Smooth muscle cell (in vitro differentiated cells): ENCODE results near the gene LDLR. TPM values are rescaled to one million over a fixed set of nuclear protein-coding genes. Genes with fewer than 3 reads are reported as not detected.

Experiments
- DNase-seq: peaks from one replicate; lab custom pipeline; 2025; ENCODE audit not compliant: unreplicated experiment; lab: John Stamatoyannopoulos, UW
- H2AFZ ChIP-seq: fragments of 200-600 bp; sonication (generic); 2 replicates; pipeline ENCODE4 v1.6.0; 2016; ENCODE audit warnings: antibody characterized with exemption, low read depth, mild to moderate bottlenecking
- H3F3A ChIP-seq: fragments of 200-600 bp; sonication (generic); 2 replicates; pipeline ENCODE4 v1.6.0; 2017; ENCODE audit warnings: antibody characterized with exemption, low read depth
- H3K27ac ChIP-seq: fragments of 200-600 bp; sonication (generic); 2 replicates; pipeline ENCODE4 v1.5.1; 2016; ENCODE audit warnings: low read depth, mild to moderate bottlenecking
- H3K27me3 ChIP-seq: fragments of 200-600 bp; sonication (generic); 2 replicates; pipeline ENCODE4 v1.6.1; 2016; ENCODE audit warnings: low read depth, mild to moderate bottlenecking
- H3K36me3 ChIP-seq: fragments of 200-600 bp; sonication (generic); 2 replicates; pipeline ENCODE4 v1.5.1; 2016; ENCODE audit warnings: low read depth
- H3K4me1 ChIP-seq: fragments of 200-600 bp; sonication (generic); 2 replicates; pipeline ENCODE4 v1.5.1; 2016; ENCODE audit warnings: low read depth
- H3K4me2 ChIP-seq: fragments of 200-600 bp; sonication (generic); 2 replicates; pipeline ENCODE4 v1.6.0; 2016; ENCODE audit warnings: mild to moderate bottlenecking
- H3K4me3 ChIP-seq: fragments of 200-600 bp; sonication (generic); 2 replicates; pipeline ENCODE4 v1.5.1; 2016; ENCODE audit warnings: mild to moderate bottlenecking
- H3K79me2 ChIP-seq: fragments of 200-600 bp; sonication (generic); 2 replicates; pipeline ENCODE4 v1.6.0; 2016; ENCODE audit warnings: low read depth, mild to moderate bottlenecking
- H3K9ac ChIP-seq: fragments of 200-600 bp; sonication (generic); 2 replicates; pipeline ENCODE4 v1.6.0; 2016; ENCODE audit warnings: low read depth
- H3K9me3 ChIP-seq: fragments of 200-600 bp; sonication (generic); replicated peaks from 2 replicates; pipeline ENCODE4 v1.5.1; 2016; ENCODE audit warnings: low read depth
- H4K20me1 ChIP-seq: fragments of 200-600 bp; sonication (generic); 2 replicates; pipeline ENCODE4 v1.6.0; 2016; ENCODE audit warnings: low read depth
- WGBS: methylation state at CpG from one replicate; pipeline ENCODE4 v1.1.7; 2016; ENCODE audit warnings: low lambda C conversion rate; 5-methylcytosine and 5-hydroxymethylcytosine counted together
- polyA plus RNA-seq: library from polyadenylated mRNA; unstranded; fragments of >200 nt; fragmentation: Nextera tagmentation; extraction: Ambion mirVana; gene quantifications from 2 replicates; pipeline ENCODE4 v1.2.1, GENCODE V29; 2016
- total RNA-seq: library from RNA; depleted of rRNA; stranded (reverse); fragments of >200 nt; gene quantifications from 2 replicates; pipeline ENCODE4 v1.2.3, GENCODE V29; 2014
- TF ChIP-seq, protein P1 (sequence below): fragments of 200-600 bp; sonication (generic); IDR thresholded peaks from 2 replicates; pipeline ENCODE4 v1.5.1; 2017; ENCODE audit warnings: borderline replicate concordance, mild to moderate bottlenecking, antibody characterized with exemption; ENCODE audit not compliant: insufficient read depth, poor library complexity, severe bottlenecking

The LDLR gene
- total and polyA plus RNA-seq, 2 experiments from 2014 or later: 115 to 164 TPM

DNA sequence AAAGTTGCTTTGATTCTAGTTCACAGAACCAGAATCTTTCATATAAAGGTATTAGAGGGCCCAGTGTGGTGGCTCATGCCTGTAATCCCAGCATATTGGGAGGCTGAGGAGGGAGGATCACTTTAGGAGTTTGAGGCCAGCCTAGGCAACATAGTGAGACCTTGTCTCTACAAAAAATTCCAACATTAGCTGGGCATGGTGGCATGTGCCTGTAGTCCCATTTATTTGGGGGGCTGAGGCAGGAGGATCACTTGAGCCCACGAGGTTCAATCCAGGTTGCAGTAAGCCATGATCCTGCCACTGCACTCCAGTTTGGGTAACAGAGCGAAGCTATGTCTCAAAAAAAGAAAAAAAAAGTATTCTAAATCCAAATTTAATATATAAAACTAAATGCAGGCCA, 9.1 kb downstream of the LDLR start:
- H3F3A ChIP-seq: peaks cover 7% of the 10 kb centered on the region

GRCh38 chr19:11098861-11099260, 9.6 kb downstream of the LDLR start:
- H3K4me3 ChIP-seq: no peak overlapping the region
- WGBS: 98% methylated on average over 3 of the region's 3 CpGs
- H3K36me3 ChIP-seq: peaks cover 9% of the 10 kb centered on the region
- TF ChIP-seq, protein P1, sequence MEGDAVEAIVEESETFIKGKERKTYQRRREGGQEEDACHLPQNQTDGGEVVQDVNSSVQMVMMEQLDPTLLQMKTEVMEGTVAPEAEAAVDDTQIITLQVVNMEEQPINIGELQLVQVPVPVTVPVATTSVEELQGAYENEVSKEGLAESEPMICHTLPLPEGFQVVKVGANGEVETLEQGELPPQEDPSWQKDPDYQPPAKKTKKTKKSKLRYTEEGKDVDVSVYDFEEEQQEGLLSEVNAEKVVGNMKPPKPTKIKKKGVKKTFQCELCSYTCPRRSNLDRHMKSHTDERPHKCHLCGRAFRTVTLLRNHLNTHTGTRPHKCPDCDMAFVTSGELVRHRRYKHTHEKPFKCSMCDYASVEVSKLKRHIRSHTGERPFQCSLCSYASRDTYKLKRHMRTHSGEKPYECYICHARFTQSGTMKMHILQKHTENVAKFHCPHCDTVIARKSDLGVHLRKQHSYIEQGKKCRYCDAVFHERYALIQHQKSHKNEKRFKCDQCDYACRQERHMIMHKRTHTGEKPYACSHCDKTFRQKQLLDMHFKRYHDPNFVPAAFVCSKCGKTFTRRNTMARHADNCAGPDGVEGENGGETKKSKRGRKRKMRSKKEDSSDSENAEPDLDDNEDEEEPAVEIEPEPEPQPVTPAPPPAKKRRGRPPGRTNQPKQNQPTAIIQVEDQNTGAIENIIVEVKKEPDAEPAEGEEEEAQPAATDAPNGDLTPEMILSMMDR: no peak
- peaks cover 100% of the 10 kb centered on the region for H4K20me1 ChIP-seq
- H3F3A ChIP-seq: peaks cover 7% of the 10 kb centered on the region
- H3K4me1 ChIP-seq: no peaks in the 10 kb centered on the region
- no peak overlapping the region for H3K4me2 ChIP-seq
- H3K27ac ChIP-seq: peak overlapping the region; percentile 34
- no peak overlapping the region for H3K9ac ChIP-seq
- DNase-seq: no peak
- no peaks in the 10 kb centered on the region for H3K9me3 ChIP-seq
- H3K27me3 ChIP-seq: no peaks in the 10 kb centered on the region
- H2AFZ ChIP-seq: no peak overlapping the region
- H3K79me2 ChIP-seq: peaks cover 94% of the 10 kb centered on the region

More for the DNA sequence above, 9.1 kb downstream of the LDLR start:
- H3K4me3 ChIP-seq: no peak overlapping the region
- TF ChIP-seq, protein P1: no peak
- H3K9ac ChIP-seq: no peak overlapping the region
- no peak for DNase-seq
- 98% methylated on average over 2 of the region's 2 CpGs for WGBS
- peaks cover 9% of the 10 kb centered on the region for H3K36me3 ChIP-seq
- H4K20me1 ChIP-seq: peaks cover 100% of the 10 kb centered on the region
- H2AFZ ChIP-seq: no peak overlapping the region
- peaks cover 95% of the 10 kb centered on the region for H3K79me2 ChIP-seq
- H3K27me3 ChIP-seq: no peaks in the 10 kb centered on the region
- peak overlapping the region; percentile 34 for H3K27ac ChIP-seq
- no peak overlapping the region for H3K4me2 ChIP-seq
- no peaks in the 10 kb centered on the region for H3K4me1 ChIP-seq
- no peaks in the 10 kb centered on the region for H3K9me3 ChIP-seq

DNA sequence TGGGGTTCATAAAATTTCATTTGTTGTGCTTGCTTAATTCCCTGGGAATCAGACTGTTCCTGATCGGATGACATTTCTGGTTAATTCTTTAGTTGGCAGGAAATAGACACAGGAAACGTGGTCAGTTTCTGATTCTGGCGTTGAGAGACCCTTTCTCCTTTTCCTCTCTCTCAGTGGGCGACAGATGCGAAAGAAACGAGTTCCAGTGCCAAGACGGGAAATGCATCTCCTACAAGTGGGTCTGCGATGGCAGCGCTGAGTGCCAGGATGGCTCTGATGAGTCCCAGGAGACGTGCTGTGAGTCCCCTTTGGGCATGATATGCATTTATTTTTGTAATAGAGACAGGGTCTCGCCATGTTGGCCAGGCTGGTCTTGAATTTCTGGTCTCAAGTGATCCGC, 10.8 kb downstream of the LDLR start:
- Histone ChIP-seq H3K4me1 (no peaks in the 10 kb centered on the region), H3K27me3 (no peaks in the 10 kb centered on the region), H3K4me3 (no peak overlapping the region), H2AFZ (no peak overlapping the region), H3K9ac (no peak overlapping the region), H3K36me3 (peaks cover 14% of the 10 kb centered on the region), H3K9me3 (no peaks in the 10 kb centered on the region), H3K79me2 (peaks cover 94% of the 10 kb centered on the region), H4K20me1 (peaks cover 100% of the 10 kb centered on the region), H3K4me2 (no peak overlapping the region), H3F3A (peaks cover 4% of the 10 kb centered on the region), H3K27ac (peak overlapping the region; percentile 34)
- DNase-seq: no peak
- TF ChIP-seq, protein P1: no peak
- 91% methylated on average over 12 of the region's 12 CpGs for WGBS

- no peaks in the 10 kb centered on the region for H3K9me3 ChIP-seq
- TF ChIP-seq, protein P1: no peak
- peaks cover 18% of the 10 kb centered on the region for H3K36me3 ChIP-seq
- no peak overlapping the region for H2AFZ ChIP-seq
- no peak overlapping the region for H3K4me2 ChIP-seq
- no peaks in the 10 kb centered on the region for H3K27me3 ChIP-seq
- 94% methylated on average over 5 of the region's 5 CpGs for WGBS
- no peak for DNase-seq
- H3K4me1 ChIP-seq: no peaks in the 10 kb centered on the region
- peaks cover 4% of the 10 kb centered on the region for H3F3A ChIP-seq
- H3K27ac ChIP-seq: no peak overlapping the region
- no peak overlapping the region for H3K9ac ChIP-seq
- no peak overlapping the region for H3K4me3 ChIP-seq
- peaks cover 100% of the 10 kb centered on the region for H4K20me1 ChIP-seq
- H3K79me2 ChIP-seq: peaks cover 94% of the 10 kb centered on the region
Measured at GRCh38 chr19:11101057-11101456, 11.8 kb downstream of the LDLR start.
